ENCODE measurements around the gene ZNF747.
"Not testable (repeated sequence)": the region's sequence is repeated elsewhere in the genome, so short reads cannot be mapped to it uniquely, and the experiment has no call there.

Gene ZNF747

DNA sequence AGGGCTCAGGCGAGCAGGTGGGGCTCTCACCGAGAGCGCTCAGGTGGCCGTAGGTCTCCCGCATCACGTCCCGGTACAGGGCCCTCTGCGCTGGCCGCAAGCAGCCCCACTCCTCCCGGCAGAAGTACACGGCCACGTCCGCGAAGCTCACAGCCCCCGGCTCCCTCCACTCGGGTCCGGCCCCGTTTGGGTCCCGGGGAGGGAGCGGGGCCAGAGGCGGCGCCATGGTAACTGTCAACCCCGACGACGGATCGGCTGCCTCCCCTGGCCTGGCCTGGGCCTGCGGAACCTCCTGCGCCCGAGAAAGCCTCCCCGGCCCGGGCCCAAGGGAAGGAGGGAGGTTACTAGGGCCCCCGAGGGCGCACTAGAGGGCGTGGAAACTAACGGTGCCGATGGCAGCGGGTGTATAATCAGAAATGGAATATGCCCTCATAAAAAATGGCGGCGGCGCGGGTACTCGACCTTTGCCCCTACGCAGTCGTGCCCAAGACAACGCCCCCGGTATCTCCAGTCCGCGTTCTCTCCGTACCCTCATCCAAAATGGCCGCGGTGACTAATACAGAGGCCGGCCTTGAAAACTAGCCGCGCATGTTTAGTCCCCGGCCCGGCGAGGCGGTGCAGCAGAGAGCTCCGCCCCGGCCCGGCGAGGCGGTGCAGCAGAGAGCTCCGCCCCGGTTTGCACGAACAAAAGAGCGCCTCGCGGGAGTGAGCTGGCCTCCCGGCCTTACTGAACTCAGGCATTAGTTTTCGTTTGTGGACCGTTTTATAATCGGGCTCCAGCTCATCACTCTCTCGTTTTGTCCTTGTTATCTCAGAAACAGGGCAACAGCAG lies 23.5 kb upstream of the ZNF747 start, which contains the start of gene ZNF764:
Gene ZNF764, minus strand, starts transcription at position 418 of the 832 bp plus-strand sequence. Its CDS starts 192 bp downstream, at position 226.
- peak; percentile 98 for DNase-seq (ENCODE audit: low spot score)

DNA sequence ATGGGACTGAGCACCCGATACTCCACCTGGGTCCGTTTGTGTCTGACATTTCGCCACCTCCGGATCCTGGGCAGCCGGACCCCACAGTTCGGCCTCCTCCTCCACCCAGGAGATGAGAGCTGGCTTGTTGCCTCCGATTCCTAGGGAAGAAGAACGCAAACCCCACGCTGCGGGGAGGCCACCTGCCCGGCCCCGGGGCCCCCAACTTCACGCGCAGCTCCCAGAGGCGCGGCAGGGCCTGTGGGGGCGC lies 23.0 kb upstream of the ZNF747 start:
- DNase-seq (ENCODE audit: low spot score) = peak; percentile 20

- DNase-seq (ENCODE audit: low spot score) = no peak
Measured at GRCh38 chr16:30556125-30556473, 21.4 kb upstream of the ZNF747 start.

- no peak for DNase-seq (ENCODE audit: low spot score)
Measured at GRCh38 chr16:30555315-30556124, 20.9 kb upstream of the ZNF747 start.

- no peak for DNase-seq (ENCODE audit: low spot score)
Measured at GRCh38 chr16:30554557-30555314, 20.1 kb upstream of the ZNF747 start.

- DNase-seq (ENCODE audit: low spot score) = no peak
Measured at GRCh38 chr16:30553393-30553899, 18.8 kb upstream of the ZNF747 start.

DNA sequence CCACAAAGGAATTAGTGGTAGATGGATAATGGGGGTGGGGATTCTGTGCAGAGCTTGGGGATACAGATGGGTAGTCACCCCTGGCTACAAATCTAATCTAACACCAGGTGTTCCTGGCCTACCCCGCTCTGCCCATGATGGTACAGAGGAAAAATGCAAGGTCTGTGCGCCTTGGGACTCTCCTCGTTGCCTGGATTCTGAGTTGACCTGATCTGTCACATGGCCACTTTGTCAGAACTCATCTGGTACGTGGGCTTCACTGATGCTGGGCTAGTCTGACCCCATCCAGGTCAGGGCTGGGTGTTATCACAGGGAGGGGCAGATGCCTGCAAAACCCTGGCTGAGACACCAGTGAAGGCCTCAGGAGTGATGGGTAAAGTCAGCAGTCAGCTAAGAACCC lies 18.3 kb upstream of the ZNF747 start:
- DNase-seq (ENCODE audit: low spot score) = no peak

- no peak for DNase-seq (ENCODE audit: low spot score)
Measured at GRCh38 chr16:30551781-30552180, 17.1 kb upstream of the ZNF747 start.

GRCh38 chr16:30548416-30549253 lies 14.0 kb upstream of the ZNF747 start:
- DNase-seq (ENCODE audit: low spot score) = no peak

DNA sequence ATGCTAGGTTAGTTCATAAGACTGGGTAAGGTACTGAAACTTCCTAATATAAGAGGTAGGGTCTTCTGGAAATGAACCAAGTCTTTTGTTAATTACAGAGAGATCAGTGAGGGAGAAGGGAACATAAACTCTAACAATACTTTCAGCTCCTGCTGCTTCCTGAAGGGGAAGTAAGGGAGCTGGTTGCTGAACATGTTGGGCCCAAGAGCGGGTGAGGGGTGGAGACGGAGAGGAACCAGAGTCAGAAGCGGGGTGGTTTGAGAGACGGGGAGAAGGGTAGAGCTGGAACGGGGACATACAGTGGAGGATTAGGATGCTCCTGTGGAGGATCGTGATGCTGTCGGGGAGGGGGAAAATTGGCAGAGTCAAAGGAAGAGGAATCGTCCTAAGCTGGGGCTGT lies 11.5 kb upstream of the ZNF747 start:
- no peak for DNase-seq (ENCODE audit: low spot score)

- DNase-seq (ENCODE audit: low spot score) = no peak
Measured at GRCh38 chr16:30543067-30543466, 8.4 kb upstream of the ZNF747 start.

GRCh38 chr16:30541502-30542329 lies 7.1 kb upstream of the ZNF747 start:
- peak; percentile 32 for DNase-seq (ENCODE audit: low spot score)

DNA sequence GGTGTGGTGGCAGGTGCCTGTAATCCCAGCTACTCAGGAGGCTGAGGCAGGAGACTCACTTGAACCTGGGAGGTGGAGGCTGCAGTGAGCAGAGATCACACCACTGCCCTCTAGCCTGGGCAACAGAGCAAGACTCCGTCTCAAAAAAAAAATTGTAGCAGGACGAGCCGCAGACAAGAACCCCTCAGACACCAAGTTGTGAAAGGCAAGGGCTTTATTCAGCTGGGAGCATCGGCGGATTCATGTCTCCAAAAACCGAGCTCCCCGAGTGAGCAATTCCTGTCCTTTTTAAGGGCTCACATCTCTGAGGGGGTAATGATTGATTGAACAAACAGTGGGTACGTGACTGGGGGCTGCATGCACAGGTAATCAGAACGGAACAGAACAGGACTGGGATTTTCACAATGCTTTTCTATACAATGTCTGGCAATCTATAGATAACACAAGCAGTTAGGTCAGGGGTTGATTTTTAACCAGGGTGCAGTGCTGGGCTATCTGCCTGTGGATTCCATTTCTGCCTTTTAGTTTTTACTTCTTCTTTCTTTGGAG lies 6.3 kb upstream of the ZNF747 start:
- not testable (repeated sequence) for DNase-seq (ENCODE audit: low spot score)

GRCh38 chr16:30539986-30540526 lies 5.4 kb upstream of the ZNF747 start:
- DNase-seq (ENCODE audit: low spot score) = not testable (repeated sequence)

DNA sequence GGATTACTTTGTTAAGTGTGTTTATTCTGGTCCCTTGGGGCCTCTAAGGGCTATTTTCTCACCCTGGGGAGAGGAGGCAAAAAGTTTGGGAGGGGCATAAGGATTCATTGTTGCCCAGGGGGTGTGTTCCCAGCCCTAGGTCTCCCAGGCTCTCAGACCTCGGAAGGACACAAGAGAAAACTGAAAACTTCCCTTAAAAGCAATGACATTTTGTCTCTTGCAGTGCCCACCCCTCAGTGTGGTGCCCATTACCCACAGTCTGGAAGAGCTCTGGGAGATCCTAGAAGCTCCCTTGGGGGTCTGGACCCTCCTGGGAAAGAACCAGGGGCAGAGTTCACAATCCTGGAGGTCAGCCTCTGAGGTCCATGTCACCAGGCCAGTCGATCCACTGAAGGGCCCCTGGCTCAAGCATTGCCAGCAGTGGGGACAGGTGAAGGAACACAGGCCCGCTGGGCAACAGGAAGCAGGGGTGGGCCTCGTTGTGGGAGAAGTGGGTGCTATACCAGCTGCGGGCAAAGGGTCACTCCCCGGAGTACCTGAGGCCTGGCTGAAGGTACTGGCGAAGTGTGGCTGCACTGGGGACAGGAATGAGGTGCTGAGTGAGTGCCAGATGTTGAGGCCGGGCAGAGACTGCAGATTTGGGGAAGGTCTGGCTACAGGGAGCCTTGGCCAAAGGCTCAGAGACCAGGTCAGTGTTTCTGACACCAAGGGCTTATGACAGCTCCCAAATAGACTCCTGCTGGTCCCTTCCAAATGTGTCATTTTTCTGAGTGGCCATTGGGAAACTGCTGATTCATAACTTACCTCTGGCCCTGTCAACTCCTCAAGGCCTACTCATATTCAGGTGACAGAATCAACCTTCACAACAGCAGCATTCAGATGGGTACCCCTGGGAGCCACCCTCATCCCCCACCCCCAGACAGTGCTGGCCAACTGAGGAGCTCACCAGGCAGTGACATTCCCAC lies 4.6 kb upstream of the ZNF747 start:
- DNase-seq (ENCODE audit: low spot score) = no peak

DNA sequence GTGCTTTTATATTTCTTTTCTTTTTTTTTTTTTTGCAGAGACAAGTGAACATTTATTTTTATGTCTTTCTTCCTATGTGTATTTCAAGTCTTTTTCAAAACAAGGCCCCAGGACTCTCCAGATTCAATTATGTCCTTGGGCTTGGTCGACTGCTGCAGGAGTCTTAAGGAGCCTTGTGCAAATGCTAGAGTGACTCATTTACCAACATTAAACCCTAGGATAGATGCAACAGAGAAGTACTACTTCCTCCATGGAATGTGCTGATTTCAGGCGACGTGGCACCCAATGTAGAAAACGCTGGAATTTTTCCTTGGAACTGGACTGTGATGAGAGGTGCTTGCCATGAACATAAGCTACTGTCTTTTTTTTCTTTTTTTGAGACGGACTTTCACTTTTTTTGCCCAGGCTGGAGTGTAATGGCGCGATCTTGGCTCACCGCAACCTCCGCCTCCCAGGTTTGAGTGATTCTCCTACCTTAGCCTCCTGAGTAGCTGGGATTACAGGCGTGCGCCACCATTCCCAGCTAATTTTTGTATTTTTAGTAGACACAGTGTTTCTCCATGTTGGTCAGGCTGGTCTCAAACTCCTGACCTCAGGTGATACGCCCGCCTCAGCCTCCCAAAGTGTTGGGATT lies 1.9 kb upstream of the ZNF747 start:
- DNase-seq (ENCODE audit: low spot score) = not testable (repeated sequence)

- DNase-seq (ENCODE audit: low spot score) = peak; percentile 90
Measured at GRCh38 chr16:30535777-30536190, 1.1 kb upstream of the ZNF747 start.

DNA sequence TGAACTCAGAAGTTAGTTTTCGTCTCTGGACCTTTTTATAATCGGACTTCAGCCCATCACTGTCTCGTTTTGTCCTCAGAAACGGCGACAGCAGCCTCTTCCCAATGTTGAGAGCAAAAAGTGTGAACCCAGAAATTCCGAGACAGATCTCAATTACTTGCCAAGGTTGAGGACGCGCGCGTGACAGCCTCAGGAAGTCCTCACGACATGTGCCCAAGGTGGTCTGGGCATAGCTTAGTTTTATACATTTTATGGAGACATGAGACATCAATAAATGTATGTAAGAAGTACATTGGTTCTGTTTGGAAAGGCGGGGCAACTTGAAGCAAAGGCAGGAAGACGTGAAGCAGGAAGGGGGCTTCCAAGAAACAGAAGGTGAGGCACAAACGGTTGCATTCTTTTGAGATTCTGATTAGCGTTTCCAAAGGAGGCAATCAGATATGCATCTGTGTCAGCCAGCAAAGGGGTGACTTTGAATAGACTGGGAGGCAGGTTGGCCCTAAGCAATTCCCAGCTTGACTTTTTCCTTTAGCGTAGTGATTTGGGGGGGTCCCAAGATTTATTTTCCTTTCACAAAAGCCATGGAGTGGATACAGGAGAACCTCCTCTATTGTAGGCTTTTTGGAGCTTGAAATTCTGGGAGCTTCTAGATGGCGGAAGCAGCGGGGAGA lies 583 bp upstream of the ZNF747 start:
- DNase-seq (ENCODE audit: low spot score) = no peak
